Gastroesophageal sphincter (tissue), 4 donors: Measurements from ENCODE around the gene LRP1B. TPM values are rescaled to one million over a fixed set of nuclear protein-coding genes. Genes with fewer than 3 reads are reported as not detected.

Source experiments
- ATAC-seq: fragments of 150-250 bp; one replicate; pipeline ENCODE4 v1.9.1; 2016; ENCODE audit warnings: mild to moderate bottlenecking, moderate library complexity
- H3K27ac ChIP-seq, 4 donors: fragments of 200-600 bp; sonication (generic) in 3 of 4; 1 replicate in 3 of 4; 2 replicates in 1 of 4; pipeline ENCODE4 v1.5.1; 2016 to 2019
- H3K27me3 ChIP-seq: fragments of 200-600 bp; sonication (generic); one replicate; pipeline ENCODE4 v1.5.1; 2019
- H3K36me3 ChIP-seq, 2 donors: fragments of 200-600 bp; sonication (generic); one replicate each; pipeline ENCODE4 v1.5.1; 2019; ENCODE audit warnings: control low read depth in 1 of 2
- H3K4me1 ChIP-seq, 3 donors: fragments of 200-600 bp; sonication (generic); 1 replicate in 2 of 3; 2 replicates in 1 of 3; pipeline ENCODE4 v1.5.1; 2016 to 2019; ENCODE audit warnings: control low read depth in 2 of 3
- H3K4me3 ChIP-seq, 2 donors: fragments of 200-600 bp; sonication (generic); one replicate each; pipeline ENCODE4 v1.5.1; 2019; ENCODE audit warnings: mild to moderate bottlenecking in 1 of 2, moderate library complexity in 1 of 2
- H3K9me3 ChIP-seq, 3 donors: fragments of 200-600 bp; sonication (generic); one replicate each; pipeline ENCODE4 v1.5.1; 2017 to 2019; ENCODE audit warnings: control low read depth in 2 of 3
- EP300 ChIP-seq: sonication (generic); formaldehyde crosslinking; IDR thresholded peaks from one replicate; pipeline ENCODE4 v1.6.1; 2017; ENCODE audit warnings: antibody characterized with exemption, mild to moderate bottlenecking
- POLR2A ChIP-seq, 2 donors: fragments of 450-650 bp; IDR thresholded peaks; one replicate each; pipeline ENCODE4 v1.6.1; 2017; ENCODE audit warnings: antibody characterized with exemption in 2 of 2, mild to moderate bottlenecking in 2 of 2, moderate library complexity in 1 of 2
- POLR2AphosphoS5 ChIP-seq: sonication (generic); formaldehyde crosslinking; IDR thresholded peaks from one replicate; pipeline ENCODE4 v1.6.1; 2017; ENCODE audit warnings: antibody characterized with exemption
- WGBS, 2 donors: methylation state at CpG; one replicate each; pipeline ENCODE4 v1.1.5; 2018; ENCODE audit warnings: low coverage in 1 of 2; 5-methylcytosine and 5-hydroxymethylcytosine counted together
- total RNA-seq, 4 donors: library from RNA; depleted of rRNA; stranded (reverse); fragments of >200 nt; gene quantifications; one replicate each; pipeline ENCODE4 v1.1.0, GENCODE V29; 2016
- TF ChIP-seq, protein P1 (sequence below), 4 experiments: fragments of 200-600 bp in 2 of 4; fragments of 450-650 bp in 2 of 4; sonication (generic) in 1 of 4; IDR thresholded peaks; one replicate each; pipeline ENCODE4 v1.5.1; 2017 to 2019; ENCODE audit warnings: antibody characterized with exemption in 4 of 4, mild to moderate bottlenecking in 2 of 4, moderate library complexity in 2 of 4

Gene LRP1B
- total RNA-seq, 4 donors from 2014 or later, result 0.27 to 20.7 (median 3.2) TPM

DNA sequence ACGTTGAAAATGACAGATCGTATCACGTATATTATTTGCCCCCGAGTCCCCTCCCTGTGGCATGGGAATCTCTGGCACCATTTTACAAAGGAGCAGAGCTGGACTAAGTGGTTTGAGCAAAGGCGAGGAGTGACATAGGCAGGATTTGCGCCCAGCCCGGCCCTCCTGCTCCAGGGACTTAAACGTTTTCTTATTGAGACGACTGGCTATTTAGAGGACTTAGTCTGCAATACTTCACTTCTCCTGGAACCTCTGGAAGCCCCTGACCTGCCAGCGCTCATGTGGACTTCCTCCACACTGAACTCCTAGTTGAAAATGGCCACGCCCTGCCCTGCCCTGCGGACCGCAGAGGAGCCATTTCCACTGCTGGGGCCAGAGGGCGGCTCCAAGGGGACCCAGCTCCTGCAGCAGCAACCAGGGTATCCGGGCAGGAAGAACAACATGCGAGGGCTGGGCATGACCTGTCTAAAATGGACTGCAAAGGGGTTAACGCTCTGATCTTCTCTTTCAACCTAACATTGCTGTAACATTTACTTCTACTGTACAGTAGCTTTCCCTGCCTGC is 690.7 kb downstream of the LRP1B start:
- 82 to 96% methylated on average over 5 to 14 of the region's 17 CpGs for WGBS, 2 donors
- no peak for ATAC-seq
- no peaks in the 10 kb centered on the region for H3K27me3 ChIP-seq

DNA sequence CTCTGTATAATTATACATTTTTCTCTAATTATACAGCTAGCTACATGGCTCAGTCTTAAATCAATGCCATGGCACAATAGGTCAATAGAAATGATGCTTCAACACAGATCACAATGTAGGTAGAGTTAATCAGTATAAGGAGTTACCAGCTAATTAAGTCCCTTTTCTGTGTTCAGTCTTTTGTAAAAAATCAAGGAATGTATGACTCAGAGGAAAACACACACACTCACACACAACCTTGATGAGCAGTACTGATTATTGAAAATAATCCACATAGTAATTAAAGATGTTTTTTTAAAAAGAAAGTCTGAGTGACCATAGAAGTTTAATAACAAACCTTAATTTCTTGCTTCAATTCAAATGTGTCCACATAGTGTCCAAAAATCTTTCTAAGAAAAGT is 691.3 kb downstream of the LRP1B start:
- no peaks in the 10 kb centered on the region for H3K36me3 ChIP-seq
- TF ChIP-seq, protein P1, sequence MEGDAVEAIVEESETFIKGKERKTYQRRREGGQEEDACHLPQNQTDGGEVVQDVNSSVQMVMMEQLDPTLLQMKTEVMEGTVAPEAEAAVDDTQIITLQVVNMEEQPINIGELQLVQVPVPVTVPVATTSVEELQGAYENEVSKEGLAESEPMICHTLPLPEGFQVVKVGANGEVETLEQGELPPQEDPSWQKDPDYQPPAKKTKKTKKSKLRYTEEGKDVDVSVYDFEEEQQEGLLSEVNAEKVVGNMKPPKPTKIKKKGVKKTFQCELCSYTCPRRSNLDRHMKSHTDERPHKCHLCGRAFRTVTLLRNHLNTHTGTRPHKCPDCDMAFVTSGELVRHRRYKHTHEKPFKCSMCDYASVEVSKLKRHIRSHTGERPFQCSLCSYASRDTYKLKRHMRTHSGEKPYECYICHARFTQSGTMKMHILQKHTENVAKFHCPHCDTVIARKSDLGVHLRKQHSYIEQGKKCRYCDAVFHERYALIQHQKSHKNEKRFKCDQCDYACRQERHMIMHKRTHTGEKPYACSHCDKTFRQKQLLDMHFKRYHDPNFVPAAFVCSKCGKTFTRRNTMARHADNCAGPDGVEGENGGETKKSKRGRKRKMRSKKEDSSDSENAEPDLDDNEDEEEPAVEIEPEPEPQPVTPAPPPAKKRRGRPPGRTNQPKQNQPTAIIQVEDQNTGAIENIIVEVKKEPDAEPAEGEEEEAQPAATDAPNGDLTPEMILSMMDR (IDR thresholded peaks at IDR 0.05), result no peak
- TF ChIP-seq EP300, result no peak
- no peaks in the 10 kb centered on the region for H3K27me3 ChIP-seq
- H3K27ac ChIP-seq, result no peak overlapping the region
- ATAC-seq, result no peak
- peaks cover 0 to 10% (median 0%) of the 10 kb centered on the region in 3 donors for H3K9me3 ChIP-seq
- no peak overlapping the region for H3K4me3 ChIP-seq
- no peaks in the 10 kb centered on the region for H3K4me1 ChIP-seq

More for the DNA sequence above, 690.7 kb downstream of the LRP1B start:
- Histone ChIP-seq H3K36me3 (no peaks in the 10 kb centered on the region), H3K4me1 (no peaks in the 10 kb centered on the region), H3K9me3 (peaks cover 0 to 10% (median 0%) of the 10 kb centered on the region in 3 donors), H3K4me3 (no peak overlapping the region), H3K27ac (no peak overlapping the region)
- TF ChIP-seq POLR2AphosphoS5 (no peak), EP300 (no peak), POLR2A (IDR thresholded peaks at IDR 0.05) (no peak)
- TF ChIP-seq, protein P1 (IDR thresholded peaks at IDR 0.05), result no peak

DNA sequence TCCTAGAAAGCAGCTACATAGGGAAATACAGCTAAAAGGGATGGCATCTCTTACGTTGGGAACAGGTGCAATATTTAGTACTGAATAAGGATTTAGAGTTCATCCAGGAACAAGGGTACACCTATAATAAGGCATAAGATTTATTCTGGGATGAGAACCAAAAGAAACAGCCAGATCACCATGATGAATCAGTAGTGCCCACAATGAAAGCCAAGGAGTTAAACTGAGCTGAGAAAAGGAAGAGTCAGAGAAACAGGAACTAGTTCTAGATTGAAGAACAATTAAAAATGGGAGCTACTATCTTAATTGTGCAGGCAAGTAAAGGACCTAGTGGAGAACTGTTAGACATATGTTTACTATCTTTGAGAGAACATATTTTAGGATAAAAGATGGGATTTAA is 692.3 kb downstream of the LRP1B start:
- TF ChIP-seq POLR2A (IDR thresholded peaks at IDR 0.05) (no peak), EP300 (no peak), POLR2AphosphoS5 (no peak)
- TF ChIP-seq, protein P1 (IDR thresholded peaks at IDR 0.05), result no peak
- Histone ChIP-seq H3K9me3 (peaks cover 0 to 11% (median 0%) of the 10 kb centered on the region in 3 donors), H3K4me1 (no peaks in the 10 kb centered on the region), H3K4me3 (no peak overlapping the region), H3K27me3 (no peaks in the 10 kb centered on the region), H3K36me3 (no peaks in the 10 kb centered on the region), H3K27ac (no peak overlapping the region)
- 90 to 100% methylated on average over 1 of the region's 1 CpG for whole genome bisulfite sequencing, 2 donors
- no peak for ATAC-seq

DNA sequence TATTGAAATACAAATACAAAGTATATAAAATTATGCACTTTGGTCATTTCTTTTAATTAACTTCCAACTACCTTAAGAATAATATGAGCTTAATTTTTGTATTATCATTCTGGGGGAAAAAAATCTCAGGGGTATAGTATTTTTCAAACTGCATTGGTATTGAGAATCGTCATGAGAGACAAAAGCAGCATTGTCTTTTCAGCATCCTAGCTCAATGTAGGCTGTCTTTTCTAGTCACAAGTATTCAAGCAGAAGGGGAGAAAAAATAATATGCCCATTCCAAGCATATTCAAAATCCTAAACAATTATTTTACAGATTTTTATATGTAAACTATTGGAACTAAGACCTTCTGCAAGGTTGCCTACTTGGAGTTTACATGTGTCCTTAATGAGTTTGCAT is 693.3 kb downstream of the LRP1B start:
- no peaks in the 10 kb centered on the region for H3K36me3 ChIP-seq
- no peaks in the 10 kb centered on the region for H3K4me1 ChIP-seq
- peaks cover 0 to 12% (median 0%) of the 10 kb centered on the region in 3 donors for H3K9me3 ChIP-seq
- ATAC-seq, result no peak
- no peak overlapping the region for H3K4me3 ChIP-seq
- H3K27me3 ChIP-seq, result no peaks in the 10 kb centered on the region
- 75 to 94% methylated on average over 1 of the region's 1 CpG for WGBS, 2 donors
- no peak overlapping the region for H3K27ac ChIP-seq
- no peak for TF ChIP-seq POLR2A (IDR thresholded peaks at IDR 0.05)
- no peak for TF ChIP-seq EP300
- TF ChIP-seq POLR2AphosphoS5, result no peak
- TF ChIP-seq, protein P1 (IDR thresholded peaks at IDR 0.05), result no peak

DNA sequence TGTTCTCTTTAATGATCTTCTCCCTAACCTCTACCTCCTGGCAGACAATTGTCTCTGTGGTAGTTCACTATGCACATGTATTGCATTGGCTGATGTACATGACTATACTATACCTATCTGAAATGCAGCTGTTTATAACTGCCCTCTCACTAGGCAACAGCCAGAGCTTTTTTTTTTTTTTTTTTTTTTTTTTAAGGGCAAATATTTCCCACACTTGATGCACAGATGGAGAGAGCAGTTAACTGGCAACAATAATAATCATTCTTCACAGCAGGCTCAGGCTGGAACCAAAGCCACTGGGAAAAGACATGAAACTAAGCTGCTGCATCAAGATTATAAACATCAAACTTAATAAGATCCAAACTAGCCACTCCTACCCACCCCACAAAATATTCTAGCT is 707.7 kb downstream of the LRP1B start:
- no peaks in the 10 kb centered on the region for H3K36me3 ChIP-seq
- TF ChIP-seq, protein P1 (IDR thresholded peaks at IDR 0.05), result no peak
- H3K9me3 ChIP-seq, result no peaks in the 10 kb centered on the region
- H3K4me1 ChIP-seq, result no peaks in the 10 kb centered on the region
- H3K27ac ChIP-seq, result no peak overlapping the region
- no peak overlapping the region for H3K4me3 ChIP-seq
- no peaks in the 10 kb centered on the region for H3K27me3 ChIP-seq
- no peak for ATAC-seq
